NCI-H82 treated with DMSO at 0.1 percent for 48 hours (cell line): Measurements from ENCODE around the gene ZNF597.

Experiments used
- DNase-seq: peaks from one replicate; lab custom pipeline; 2025; ENCODE audit not compliant: unreplicated experiment; lab: John Stamatoyannopoulos, UW

The ZNF597 gene

DNA sequence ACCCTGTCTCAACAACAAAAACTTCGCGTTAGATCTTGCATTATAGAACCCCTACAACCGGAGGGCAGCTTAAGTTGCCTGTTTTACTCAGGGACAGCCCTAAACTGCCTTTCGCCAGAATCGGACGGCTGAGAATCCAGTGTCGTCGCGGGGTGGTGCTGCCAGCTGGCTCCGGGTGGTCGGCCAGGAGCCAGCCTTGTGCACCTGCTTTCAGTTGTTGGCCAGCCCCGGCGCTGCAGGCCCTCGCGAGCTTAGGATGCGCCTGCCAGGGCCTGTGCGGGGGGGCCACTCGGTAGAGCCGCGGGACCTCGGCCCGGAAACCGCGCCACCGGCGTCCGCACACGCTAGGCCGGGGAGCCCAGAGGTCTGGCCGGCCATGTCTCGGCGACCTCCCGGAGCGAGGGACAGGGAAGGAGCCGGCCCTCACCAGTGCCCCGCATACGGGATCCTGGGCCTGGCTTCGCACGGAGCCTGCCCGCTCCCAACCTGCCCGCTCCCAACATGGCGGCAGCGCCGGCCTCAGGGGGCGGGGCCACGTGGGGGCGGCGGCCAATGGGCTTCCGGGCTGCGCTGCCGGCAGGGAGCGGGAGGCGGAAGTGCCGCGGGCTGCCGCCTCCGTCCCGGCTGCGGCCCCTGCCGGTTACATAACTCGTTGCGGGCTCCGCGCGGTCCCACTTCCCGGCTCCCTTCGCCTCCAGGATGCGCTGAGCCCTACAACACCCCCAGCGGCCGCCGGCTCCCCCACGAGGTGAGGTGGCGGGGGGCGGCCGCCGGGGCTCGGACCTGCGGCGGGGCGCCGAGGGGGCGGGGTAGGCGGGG is 14.3 kb upstream of the ZNF597 start:
- peak; percentile 52 for DNase-seq

DNA sequence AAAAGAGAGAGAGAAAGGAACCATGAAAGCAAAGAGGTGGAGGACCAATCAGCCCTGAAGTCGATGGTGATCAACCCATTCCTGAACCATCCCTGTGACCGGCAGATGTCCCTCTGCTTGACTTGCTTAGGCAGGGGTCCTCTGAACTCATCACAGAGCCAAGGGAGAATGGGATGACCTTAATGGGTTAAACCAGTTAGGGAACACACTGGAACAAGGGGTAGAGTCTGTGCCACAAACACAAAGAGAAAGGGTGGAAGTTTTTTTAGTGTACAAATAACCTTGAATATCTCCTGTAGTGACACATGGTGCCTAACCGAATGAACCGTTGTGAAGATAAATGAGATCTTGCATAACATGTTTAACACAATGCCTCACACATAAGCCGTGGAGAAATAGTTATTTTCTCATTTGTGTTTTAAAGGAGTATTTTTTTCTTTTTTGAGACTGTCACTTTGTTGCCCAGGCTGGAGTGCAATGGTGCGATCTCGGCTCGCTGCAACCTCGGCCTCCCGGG is 11.4 kb upstream of the ZNF597 start:
- no peak for DNase-seq

DNA sequence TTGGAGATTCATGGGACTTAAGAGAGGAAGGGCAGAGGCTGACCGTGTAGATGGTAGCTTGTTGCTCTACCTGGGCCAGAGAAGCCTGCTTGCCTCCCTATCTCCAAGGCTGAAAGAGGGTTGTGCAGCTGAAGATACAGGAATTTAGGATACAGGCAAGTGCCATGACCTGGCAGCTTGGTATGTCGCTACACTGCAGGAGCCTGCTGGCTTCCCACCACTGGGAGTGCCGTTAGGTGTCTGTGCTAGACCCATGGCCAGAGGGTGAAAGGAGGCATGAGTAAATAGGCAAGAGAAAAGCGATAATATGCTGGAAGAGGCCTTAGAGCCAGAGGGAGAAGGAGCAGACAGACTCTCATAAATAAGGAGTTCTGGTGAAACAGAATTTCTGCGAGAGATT is 10.8 kb upstream of the ZNF597 start:
- DNase-seq, result no peak

DNA sequence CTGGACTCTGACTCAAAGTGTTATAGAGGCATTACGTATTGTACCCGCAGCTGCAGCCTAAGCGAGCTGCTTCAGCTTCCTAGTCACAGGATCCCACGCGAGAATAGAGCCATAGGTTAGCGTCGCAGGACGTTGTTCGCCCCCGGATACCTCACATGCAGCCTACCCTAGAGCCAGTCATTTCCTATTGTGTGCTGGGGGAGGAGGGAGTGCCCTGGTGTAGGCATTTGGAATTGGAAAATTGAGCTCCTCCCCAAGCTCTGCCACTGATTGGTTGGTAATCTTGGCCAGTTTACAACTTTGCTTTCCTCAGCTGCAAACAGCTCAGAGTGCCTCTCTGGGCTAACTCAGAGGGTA is 706 bp upstream of the ZNF597 start:
- no peak for DNase-seq

DNA sequence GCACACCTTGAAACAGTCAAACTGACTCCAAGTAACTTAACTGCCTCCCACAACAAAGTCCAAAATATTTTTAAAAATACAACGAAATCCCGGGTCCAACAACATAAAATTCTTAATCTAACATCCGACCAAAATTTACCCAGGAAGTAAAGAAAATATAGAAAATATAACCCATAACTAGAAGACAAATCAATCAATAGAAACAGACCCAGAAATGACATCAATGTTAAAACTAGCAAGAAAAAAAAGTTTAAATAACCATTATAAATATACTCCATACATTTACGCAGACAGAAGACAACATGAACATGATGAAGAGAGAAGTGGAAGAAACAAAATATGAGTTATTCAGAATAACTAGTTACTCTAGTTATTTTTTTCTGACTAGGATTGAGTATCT is 3.7 kb downstream of the ZNF597 start:
- no peak for DNase-seq

DNA sequence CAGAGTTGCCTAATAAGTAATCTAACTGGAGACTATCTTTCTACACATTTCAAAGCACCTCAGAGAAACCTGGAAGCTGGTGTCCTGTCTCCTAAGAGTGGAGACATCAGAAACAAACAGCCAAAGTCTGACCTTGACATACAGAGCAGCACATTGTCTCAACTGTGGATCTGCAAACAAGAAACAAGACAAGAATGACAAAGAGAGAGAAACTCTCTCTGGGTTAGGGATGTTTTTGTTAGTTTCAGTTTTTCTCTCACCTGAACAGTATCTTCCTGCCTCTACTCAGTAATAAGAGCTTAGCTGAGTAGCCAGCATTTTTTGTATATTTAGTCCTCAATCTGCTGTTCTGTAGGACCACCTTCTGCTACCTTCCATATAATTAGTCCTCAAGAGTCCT is 8.9 kb downstream of the ZNF597 start:
- no peak for DNase-seq

DNA sequence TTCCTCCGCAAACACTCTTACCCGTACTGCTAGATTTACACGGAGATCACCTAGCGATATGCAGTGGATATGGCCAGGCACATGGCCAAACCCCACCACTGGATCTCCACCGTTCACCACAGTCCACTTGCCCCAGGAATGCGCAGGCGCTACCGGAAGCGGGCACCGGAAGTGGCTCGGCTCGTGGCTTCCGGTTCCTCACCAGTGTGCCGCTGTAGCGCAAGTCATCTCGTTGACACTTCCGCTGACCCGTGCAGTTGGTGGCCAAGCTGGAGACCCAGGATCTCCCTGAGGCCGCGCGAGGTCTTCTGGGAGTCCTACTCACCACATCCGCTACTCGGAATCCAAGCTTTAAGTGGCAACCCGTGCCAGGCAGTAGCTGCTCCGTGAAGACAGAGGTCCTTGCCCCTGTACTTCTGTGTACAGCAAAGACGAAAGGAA is 11.5 kb downstream of the ZNF597 start:
- DNase-seq, result no peak

DNA sequence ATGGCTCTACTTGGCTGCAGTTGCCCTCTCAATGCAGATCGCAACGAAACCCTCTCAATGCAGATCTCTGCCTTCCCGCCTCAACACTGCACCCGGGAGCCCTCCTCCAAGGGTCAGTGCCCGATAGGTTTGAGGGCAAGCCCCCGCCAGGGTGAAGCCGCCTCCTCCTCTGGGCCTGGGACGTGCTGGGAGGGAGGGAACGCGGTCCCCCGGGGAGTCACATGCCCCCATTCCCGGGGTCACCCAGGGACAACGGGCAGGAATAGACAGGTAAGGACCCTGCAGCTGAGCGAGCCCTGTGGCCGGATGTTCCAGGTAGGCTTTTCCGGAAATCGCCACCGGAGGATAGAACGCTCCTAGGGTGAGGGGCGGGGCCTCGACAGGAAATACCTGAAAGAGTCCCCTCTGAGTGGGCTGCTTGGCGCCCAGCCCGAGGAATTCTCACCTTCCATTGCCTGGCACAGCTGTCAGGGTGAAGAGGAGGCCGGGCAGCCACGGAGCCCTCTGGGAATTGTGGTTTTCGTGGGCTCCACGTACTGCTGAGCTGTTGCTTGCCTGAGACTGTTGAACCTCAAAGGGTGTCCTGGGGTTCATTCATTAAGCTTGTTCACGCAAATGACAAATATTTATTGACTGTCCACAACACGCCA is 29.4 kb downstream of the ZNF597 start:
- DNase-seq, result no peak

DNA sequence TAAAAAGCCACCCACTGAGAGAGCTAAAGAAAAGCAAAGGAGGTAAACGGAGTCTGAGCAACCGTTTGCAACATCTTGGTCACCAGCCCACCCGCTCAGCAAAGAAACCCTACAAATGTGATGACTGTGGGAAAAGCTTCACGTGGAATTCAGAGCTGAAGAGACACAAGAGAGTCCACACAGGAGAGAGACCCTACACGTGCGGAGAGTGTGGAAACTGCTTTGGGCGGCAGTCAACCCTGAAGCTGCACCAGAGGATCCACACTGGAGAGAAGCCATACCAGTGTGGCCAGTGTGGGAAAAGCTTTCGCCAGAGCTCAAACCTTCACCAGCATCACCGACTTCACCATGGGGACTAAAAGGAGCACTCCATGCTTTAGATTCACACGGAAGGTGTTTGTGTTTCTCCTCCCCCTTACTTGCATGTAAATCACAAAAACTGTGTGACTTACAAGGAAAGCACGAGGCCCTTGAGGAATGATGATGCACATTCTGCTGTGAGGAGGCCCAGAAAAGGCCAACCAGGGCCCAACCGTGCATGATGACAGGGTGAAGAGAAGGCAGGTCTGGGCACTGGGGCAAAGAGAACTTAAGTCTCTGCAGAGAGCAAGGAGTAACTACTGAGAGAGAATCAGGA is 34.6 kb downstream of the ZNF597 start:
- DNase-seq, result no peak

DNA sequence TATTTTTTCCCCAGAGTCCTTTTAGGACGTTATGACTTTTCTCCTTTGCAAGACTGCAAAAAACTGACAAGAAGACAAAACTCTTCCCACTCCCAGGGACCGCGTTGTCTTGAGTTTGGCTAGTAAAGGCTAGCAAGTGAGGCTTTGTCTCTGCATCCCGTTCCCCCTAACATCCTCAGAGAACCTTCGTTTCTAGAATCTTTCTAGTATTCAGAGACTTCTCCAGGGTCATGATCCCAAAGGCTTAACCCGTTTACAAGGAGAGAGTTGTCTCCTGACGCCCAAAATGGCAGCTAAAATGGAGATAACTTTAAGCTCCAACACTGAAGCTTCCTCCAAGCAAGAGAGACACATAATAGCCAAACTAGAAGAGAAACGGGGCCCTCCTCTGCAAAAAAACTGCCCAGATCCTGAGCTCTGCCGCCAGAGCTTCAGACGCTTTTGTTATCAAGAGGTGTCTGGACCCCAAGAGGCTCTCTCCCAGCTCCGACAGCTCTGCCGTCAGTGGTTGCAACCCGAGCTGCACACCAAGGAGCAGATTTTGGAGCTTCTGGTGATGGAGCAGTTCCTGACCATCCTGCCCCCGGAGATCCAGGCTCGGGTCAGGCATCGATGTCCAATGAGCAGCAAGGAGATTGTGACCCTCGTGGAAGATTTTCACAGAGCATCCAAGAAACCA is 41.4 kb downstream of the ZNF597 start:
- no peak for DNase-seq

DNA sequence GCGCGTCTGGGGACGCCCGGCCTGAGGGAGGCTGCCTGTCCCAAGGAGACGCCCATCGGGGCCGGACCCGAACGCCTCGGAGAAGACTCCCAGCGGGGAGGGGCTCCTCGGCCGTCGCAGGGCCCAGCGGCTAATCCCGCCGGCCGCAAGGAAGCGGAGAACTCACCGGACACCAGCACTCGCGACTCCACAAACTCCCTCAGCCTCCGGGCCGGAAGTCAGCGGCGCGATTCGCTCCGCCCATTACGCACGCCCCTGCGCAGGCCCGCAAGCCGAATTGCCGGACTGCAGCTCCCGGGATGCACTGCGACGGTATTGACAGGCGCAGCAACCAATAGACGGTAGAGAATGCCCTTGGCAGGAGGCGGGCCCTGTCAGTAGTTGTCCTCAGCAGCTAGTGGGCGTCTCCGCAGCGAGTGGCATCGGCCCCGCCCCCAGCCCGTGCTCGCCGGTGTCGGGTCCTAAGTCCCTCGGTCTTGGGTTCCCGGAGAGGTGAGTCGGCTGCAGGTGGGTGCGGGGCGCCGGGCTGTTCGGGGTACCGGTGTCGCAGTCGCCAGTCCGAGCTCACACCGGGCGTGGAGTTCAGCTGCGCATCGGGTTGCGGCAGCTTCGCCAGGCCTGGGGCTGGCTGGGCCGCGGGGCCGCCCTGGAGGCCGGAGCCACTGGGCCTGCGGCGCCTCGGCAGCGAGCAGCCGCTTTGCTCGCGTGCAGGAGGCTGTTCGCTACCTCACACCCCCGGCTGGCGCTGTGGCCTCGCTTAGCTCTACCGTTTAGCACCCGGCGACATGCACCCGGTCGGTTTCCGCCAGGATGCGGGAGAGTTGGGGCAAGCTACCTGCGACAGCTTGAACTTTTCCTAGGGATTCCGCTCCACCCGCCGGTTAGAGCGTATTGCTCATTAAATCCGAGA is 42.3 kb downstream of the ZNF597 start, which contains the start of the genes ZNF174 and ZSCAN32:
Gene ZNF174 (plus strand): TSS at position 437 of the 910 bp plus-strand sequence. CDS start 790 bp downstream, outside the sequence.
Gene ZSCAN32 (minus strand): TSS at position 226 of the 910 bp plus-strand sequence. CDS start 3,447 bp downstream, outside the sequence.
- peak; percentile 94 for DNase-seq

DNA sequence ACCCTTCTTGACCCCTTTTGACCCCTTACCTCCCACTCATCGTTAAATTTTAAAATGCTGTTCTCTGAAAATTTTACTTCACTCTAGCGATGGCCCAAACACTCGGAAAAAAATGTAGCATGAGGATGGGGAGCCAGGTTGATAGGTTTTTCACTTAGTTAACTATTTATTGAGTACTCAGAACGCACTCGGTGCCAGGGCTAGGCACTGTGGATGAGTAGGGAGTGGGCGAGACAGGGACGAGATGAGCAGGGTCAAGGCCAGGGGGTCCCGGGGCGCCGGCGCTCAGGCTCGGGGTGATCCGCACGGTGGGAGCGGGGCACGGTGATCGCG is 42.9 kb downstream of the ZNF597 start:
- no peak for DNase-seq

DNA sequence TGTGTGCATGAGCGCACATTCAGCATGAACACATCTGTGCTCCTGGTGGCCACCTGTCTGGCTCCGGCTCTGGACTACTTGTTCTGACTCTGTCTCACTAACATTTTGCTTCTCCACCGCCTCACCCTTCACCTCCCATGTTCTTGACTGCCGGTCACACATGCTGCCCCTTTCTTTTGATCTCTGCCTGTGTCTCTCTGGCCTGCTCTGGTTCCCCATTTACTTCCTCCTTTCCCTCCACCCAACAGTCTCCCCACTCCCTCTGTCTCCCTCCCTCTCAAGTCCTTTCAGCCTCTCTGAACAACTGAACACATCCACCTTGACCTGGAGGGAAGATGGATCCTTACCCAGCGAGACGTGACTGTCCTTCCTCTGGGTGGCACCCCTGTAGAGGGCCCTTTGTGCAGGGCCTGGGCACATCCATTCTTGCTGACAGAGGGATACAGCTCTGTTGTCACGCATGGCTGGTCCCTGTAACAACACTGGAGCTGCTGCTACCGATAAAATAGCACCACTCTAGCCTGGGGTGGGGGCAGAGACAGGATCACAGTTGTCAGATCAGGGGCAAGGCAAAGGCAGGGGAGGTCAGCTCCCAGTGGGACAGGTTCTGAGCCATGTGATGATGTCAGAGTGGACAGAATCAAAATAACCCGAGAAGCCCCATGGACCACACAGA is 53.5 kb downstream of the ZNF597 start:
- no peak for DNase-seq

DNA sequence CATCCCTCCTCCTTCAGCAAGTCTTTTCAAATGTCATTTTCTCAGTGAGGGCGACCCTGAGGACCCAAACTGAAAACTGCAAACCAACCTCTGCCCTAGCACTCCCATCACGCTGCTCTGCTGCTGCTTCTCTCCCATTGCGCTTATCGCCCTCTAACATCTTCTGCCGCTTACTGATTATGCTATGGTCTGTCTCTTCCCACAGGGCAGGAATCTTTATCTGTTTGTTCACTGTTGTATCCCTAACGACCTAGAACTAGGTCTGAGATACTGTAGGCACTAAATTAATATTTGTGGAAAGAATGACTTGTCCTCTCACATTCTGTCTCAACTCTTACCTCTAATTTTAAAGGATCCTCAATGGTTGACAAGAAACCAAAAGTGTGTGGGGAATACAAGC is 55.0 kb downstream of the ZNF597 start:
- no peak for DNase-seq

DNA sequence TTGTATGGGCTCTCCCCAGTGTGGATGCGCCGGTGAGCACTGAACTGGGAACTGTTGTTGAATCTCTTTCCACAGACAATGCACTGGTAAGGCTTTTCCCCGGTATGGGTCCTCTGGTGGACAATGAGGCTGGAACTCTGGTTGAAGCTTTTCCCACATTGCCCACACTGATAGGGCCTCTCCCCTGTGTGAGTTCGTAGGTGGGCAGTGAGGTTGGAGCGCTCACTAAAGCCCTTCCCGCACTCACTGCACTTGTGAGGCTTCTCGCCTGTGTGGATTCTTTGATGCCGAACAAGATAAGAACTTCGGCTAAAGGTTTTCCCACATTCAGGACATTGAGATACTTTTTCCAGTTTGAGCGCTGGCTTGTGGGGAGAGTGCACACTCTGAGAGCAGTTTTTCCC is 60.3 kb downstream of the ZNF597 start:
- DNase-seq, result no peak
